Neural progenitor cell (in vitro differentiated cells): ENCODE data around the gene TPD52L2. TPM values are rescaled to one million over a fixed set of nuclear protein-coding genes. Genes with fewer than 3 reads are reported as not detected.

Experiments
- DNase-seq: peaks from one replicate; pipeline ENCODE4 v3.0.0-alpha.2; 2016; ENCODE audit warnings: low spot score
- H2AFZ ChIP-seq: fragments of 200-600 bp; sonication (generic); replicated peaks from 2 replicates; pipeline ENCODE4 v1.6.1; 2016; ENCODE audit warnings: antibody characterized with exemption
- H3F3A ChIP-seq: fragments of 200-600 bp; sonication (generic); 2 replicates; pipeline ENCODE4 v1.6.1; 2016; ENCODE audit warnings: antibody characterized with exemption, low read depth
- H3K27ac ChIP-seq: fragments of 200-600 bp; sonication (generic); 2 replicates; pipeline ENCODE4 v1.5.1; 2016; ENCODE audit warnings: mild to moderate bottlenecking
- H3K27me3 ChIP-seq: fragments of 200-600 bp; sonication (generic); 2 replicates; pipeline ENCODE4 v1.6.1; 2016; ENCODE audit warnings: mild to moderate bottlenecking, moderate library complexity
- H3K36me3 ChIP-seq: fragments of 200-600 bp; sonication (generic); 2 replicates; pipeline ENCODE4 v1.5.1; 2016
- H3K4me1 ChIP-seq: fragments of 200-600 bp; sonication (generic); 2 replicates; pipeline ENCODE4 v1.6.1; 2016; ENCODE audit warnings: mixed run types
- H3K4me2 ChIP-seq: fragments of 200-600 bp; sonication (generic); 2 replicates; pipeline ENCODE4 v1.6.1; 2016
- H3K4me3 ChIP-seq: fragments of 200-600 bp; sonication (generic); 2 replicates; pipeline ENCODE4 v1.5.1; 2016
- H3K79me2 ChIP-seq: fragments of 200-600 bp; sonication (generic); 2 replicates; pipeline ENCODE4 v1.6.1; 2016; ENCODE audit warnings: low read depth
- H3K9ac ChIP-seq: fragments of 200-600 bp; sonication (generic); 2 replicates; pipeline ENCODE4 v1.6.1; 2016
- H3K9me3 ChIP-seq: fragments of 200-600 bp; sonication (generic); 2 replicates; pipeline ENCODE4 v1.5.1; 2016; ENCODE audit warnings: low read depth
- H4K20me1 ChIP-seq: fragments of 200-600 bp; sonication (generic); 2 replicates; pipeline ENCODE4 v1.6.1; 2016; ENCODE audit warnings: low read depth
- H3K27ac Mint-ChIP-seq: 3 replicates; pipeline ENCODE4 v1.8.0; 2021; ENCODE audit warnings: mixed read lengths
- H3K27me3 Mint-ChIP-seq: 2 replicates; pipeline ENCODE4 v1.8.0; 2022; ENCODE audit warnings: low read depth, mild to moderate bottlenecking, inconsistent platforms, moderate library complexity, mixed read lengths; ENCODE audit not compliant: insufficient read depth
- H3K36me3 Mint-ChIP-seq: 3 replicates; pipeline ENCODE4 v1.8.0; 2021; ENCODE audit warnings: mixed read lengths
- H3K4me1 Mint-ChIP-seq: 3 replicates; pipeline ENCODE4 v1.8.0; 2021; ENCODE audit warnings: mixed read lengths
- H3K4me3 Mint-ChIP-seq: 3 replicates; pipeline ENCODE4 v1.8.0; 2021; ENCODE audit warnings: mild to moderate bottlenecking, moderate library complexity, mixed read lengths
- H3K9me3 Mint-ChIP-seq: 3 replicates; pipeline ENCODE4 v1.8.0; 2020; ENCODE audit warnings: mixed read lengths
- EZH2 ChIP-seq: fragments of 200-600 bp; sonication (generic); IDR thresholded peaks from 2 replicates; pipeline ENCODE4 v1.6.1; 2017; ENCODE audit warnings: antibody characterized with exemption, mild to moderate bottlenecking, moderate library complexity
- EZH2phosphoT487 ChIP-seq: fragments of 200-600 bp; sonication (generic); IDR thresholded peaks from 2 replicates; pipeline ENCODE4 v1.6.1; 2017; ENCODE audit warnings: antibody characterized with exemption
- total RNA-seq: library from RNA; depleted of rRNA; stranded (reverse); fragments of >200 nt; gene quantifications from 2 replicates; pipeline ENCODE4 v1.2.3, GENCODE V29; 2015; ENCODE audit warnings: low replicate concordance
- TF ChIP-seq, protein P1 (sequence below): fragments of 200-600 bp; sonication (generic); IDR thresholded peaks from 2 replicates; pipeline ENCODE4 v1.5.1; 2017; ENCODE audit warnings: antibody characterized with exemption, mild to moderate bottlenecking

The TPD52L2 gene
- total RNA-seq, 1 donor from 2014 or later: 66.6 TPM

DNA sequence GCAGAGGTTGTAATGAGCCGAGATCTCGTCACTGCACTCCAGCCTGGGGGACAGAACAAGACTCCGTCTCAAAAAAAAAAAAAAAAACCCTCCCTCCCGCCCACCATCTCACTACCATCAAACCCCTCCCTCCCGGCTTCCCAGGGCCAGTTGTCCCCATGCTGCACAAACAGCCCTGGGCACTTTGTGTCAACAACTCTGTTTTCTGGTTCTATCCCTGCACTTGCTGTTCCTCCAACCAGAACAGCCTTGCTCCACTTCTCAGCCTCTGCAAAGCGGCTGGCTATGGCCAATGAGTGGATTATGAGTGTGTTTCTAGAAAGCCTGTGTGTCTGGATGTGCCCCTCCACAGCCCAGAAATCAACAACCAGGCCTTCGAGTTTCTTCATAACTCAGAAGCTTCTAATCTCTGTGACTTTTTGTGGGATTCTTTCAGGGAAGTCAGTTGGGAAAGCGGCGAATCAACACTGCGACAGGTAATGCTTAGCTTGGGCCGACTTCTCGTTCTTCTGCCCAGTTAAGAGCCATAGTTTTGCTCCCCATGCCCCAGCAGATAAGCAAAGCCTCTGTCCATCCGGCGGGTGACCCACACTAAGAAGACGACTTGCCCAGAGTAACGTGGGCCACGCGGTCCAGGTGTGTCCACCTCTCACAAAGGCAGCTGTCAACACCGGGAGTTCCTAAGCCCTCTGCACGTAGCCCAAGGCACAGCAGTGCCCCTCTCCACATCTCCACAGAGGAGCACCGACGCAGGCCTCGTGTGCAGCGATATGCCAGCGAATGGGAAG is 39.5 kb upstream of the TPD52L2 start:
- peaks cover 5% of the 10 kb centered on the region for H3K36me3 Mint-ChIP-seq
- Histone ChIP-seq H3K4me3 (no peak overlapping the region), H3K4me1 (peaks cover 17% of the 10 kb centered on the region), H4K20me1 (peaks cover 49% of the 10 kb centered on the region), H3K27ac (no peak overlapping the region), H2AFZ (no peak overlapping the region), H3K27me3 (peaks cover 20% of the 10 kb centered on the region), H3K36me3 (no peaks in the 10 kb centered on the region), H3F3A (peaks cover 28% of the 10 kb centered on the region), H3K9me3 (no peaks in the 10 kb centered on the region), H3K79me2 (peaks cover 15% of the 10 kb centered on the region), H3K9ac (no peak overlapping the region), H3K4me2 (no peak overlapping the region)
- TF ChIP-seq EZH2phosphoT487 (no peak), EZH2 (no peak)
- TF ChIP-seq, protein P1, sequence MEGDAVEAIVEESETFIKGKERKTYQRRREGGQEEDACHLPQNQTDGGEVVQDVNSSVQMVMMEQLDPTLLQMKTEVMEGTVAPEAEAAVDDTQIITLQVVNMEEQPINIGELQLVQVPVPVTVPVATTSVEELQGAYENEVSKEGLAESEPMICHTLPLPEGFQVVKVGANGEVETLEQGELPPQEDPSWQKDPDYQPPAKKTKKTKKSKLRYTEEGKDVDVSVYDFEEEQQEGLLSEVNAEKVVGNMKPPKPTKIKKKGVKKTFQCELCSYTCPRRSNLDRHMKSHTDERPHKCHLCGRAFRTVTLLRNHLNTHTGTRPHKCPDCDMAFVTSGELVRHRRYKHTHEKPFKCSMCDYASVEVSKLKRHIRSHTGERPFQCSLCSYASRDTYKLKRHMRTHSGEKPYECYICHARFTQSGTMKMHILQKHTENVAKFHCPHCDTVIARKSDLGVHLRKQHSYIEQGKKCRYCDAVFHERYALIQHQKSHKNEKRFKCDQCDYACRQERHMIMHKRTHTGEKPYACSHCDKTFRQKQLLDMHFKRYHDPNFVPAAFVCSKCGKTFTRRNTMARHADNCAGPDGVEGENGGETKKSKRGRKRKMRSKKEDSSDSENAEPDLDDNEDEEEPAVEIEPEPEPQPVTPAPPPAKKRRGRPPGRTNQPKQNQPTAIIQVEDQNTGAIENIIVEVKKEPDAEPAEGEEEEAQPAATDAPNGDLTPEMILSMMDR: no peak
- DNase-seq: no peak
- H3K27ac Mint-ChIP-seq: peak overlapping the region; percentile 80
- H3K9me3 Mint-ChIP-seq: no peaks in the 10 kb centered on the region
- peaks cover 29% of the 10 kb centered on the region for H3K4me1 Mint-ChIP-seq
- peak overlapping the region; percentile 12 for H3K4me3 Mint-ChIP-seq
- H3K27me3 Mint-ChIP-seq: peaks cover 9% of the 10 kb centered on the region

- peaks cover 5% of the 10 kb centered on the region for H3K36me3 Mint-ChIP-seq
- H4K20me1 ChIP-seq: peaks cover 49% of the 10 kb centered on the region
- H3K4me1 Mint-ChIP-seq: peaks cover 29% of the 10 kb centered on the region
- H3K36me3 ChIP-seq: no peaks in the 10 kb centered on the region
- H3K27ac ChIP-seq: no peak overlapping the region
- H3K4me2 ChIP-seq: no peak overlapping the region
- H2AFZ ChIP-seq: no peak overlapping the region
- peaks cover 26% of the 10 kb centered on the region for H3K27me3 ChIP-seq
- no peak overlapping the region for H3K9ac ChIP-seq
- H3K79me2 ChIP-seq: peaks cover 13% of the 10 kb centered on the region
- no peak overlapping the region for H3K4me3 Mint-ChIP-seq
- H3K4me3 ChIP-seq: no peak overlapping the region
- peaks cover 17% of the 10 kb centered on the region for H3K4me1 ChIP-seq
- DNase-seq: no peak
- peaks cover 9% of the 10 kb centered on the region for H3K27me3 Mint-ChIP-seq
- no peak overlapping the region for H3K27ac Mint-ChIP-seq
- H3F3A ChIP-seq: peaks cover 30% of the 10 kb centered on the region
- TF ChIP-seq EZH2: no peak
- TF ChIP-seq EZH2phosphoT487: no peak
- TF ChIP-seq, protein P1: no peak
- H3K9me3 Mint-ChIP-seq: no peaks in the 10 kb centered on the region
- H3K9me3 ChIP-seq: no peaks in the 10 kb centered on the region
Observed at GRCh38 chr20:63826753-63827152, 38.3 kb upstream of the TPD52L2 start.

- DNase-seq: no peak
- Mint-ChIP-seq H3K36me3 (peaks cover 5% of the 10 kb centered on the region), H3K27me3 (peaks cover 16% of the 10 kb centered on the region), H3K4me1 (peaks cover 29% of the 10 kb centered on the region), H3K27ac (no peak overlapping the region), H3K4me3 (peak overlapping the region; percentile 13), H3K9me3 (no peaks in the 10 kb centered on the region)
- peaks cover 39% of the 10 kb centered on the region for H3K27me3 ChIP-seq
- H3K27ac ChIP-seq: no peak overlapping the region
- H4K20me1 ChIP-seq: peaks cover 47% of the 10 kb centered on the region
- no peak overlapping the region for H3K4me2 ChIP-seq
- peaks cover 17% of the 10 kb centered on the region for H3K4me1 ChIP-seq
- H3K79me2 ChIP-seq: peaks cover 11% of the 10 kb centered on the region
- H3F3A ChIP-seq: peaks cover 44% of the 10 kb centered on the region
- H2AFZ ChIP-seq: no peak overlapping the region
- no peak overlapping the region for H3K4me3 ChIP-seq
- TF ChIP-seq EZH2: no peak
- TF ChIP-seq, protein P1: no peak
- H3K9ac ChIP-seq: no peak overlapping the region
- no peaks in the 10 kb centered on the region for H3K9me3 ChIP-seq
- no peaks in the 10 kb centered on the region for H3K36me3 ChIP-seq
Observed at GRCh38 chr20:63828124-63828523, 36.9 kb upstream of the TPD52L2 start.
